ENCODE results near the gene CPT1C. TPM values are rescaled to one million over a fixed set of nuclear protein-coding genes. Genes with fewer than 3 reads are reported as not detected.
"Not testable (repeated sequence)": the region's sequence is repeated elsewhere in the genome, so short reads cannot be mapped to it uniquely, and the experiment has no call there.

The CPT1C gene
- total and polyA plus RNA-seq, 9 donors, result 5.4 to 16.0 (median 11.1) TPM

- not testable (repeated sequence) for DNase-seq; H3K36me3 ChIP-seq (ENCODE audit: control insufficient read depth, insufficient read depth, low read length); H3K4me1 ChIP-seq (ENCODE audit: control insufficient read depth, insufficient read depth, low read length); H3K27ac ChIP-seq (ENCODE audit: low read length); H3K4me3 ChIP-seq (ENCODE audit: low read length); H3K27me3 ChIP-seq (ENCODE audit: control insufficient read depth, insufficient read depth, low read length); H3K9me3 ChIP-seq (replicated peaks; ENCODE audit: control insufficient read depth, low read depth, low read length)
- 72% methylated on average over 21 of the region's 22 CpGs for WGBS (ENCODE audit: insufficient coverage)
These were observed 28.5 kb downstream of the CPT1C start for GRCh38 chr19:49719420-49719819.

GRCh38 chr19:49727217-49728030 is 36.5 kb downstream of the CPT1C start:
- WGBS (ENCODE audit: insufficient coverage), result 47% methylated on average over 18 of the region's 23 CpGs
- no peak overlapping the region for H3K4me3 ChIP-seq (ENCODE audit: low read length)

GRCh38 chr19:49730166-49730565 is 39.2 kb downstream of the CPT1C start:
- 84% methylated on average over 2 of the region's 5 CpGs for WGBS (ENCODE audit: insufficient coverage)
- no peaks in the 10 kb centered on the region for H3K36me3 ChIP-seq (ENCODE audit: control insufficient read depth, insufficient read depth, low read length)

More at GRCh38 chr19:49727217-49728030, 36.5 kb downstream of the CPT1C start:
- no peaks in the 10 kb centered on the region for H3K36me3 ChIP-seq (ENCODE audit: control insufficient read depth, insufficient read depth, low read length)
- H3K9me3 ChIP-seq (replicated peaks; ENCODE audit: control insufficient read depth, low read depth, low read length), result no peaks in the 10 kb centered on the region
- peak overlapping the region; percentile 77 for H3K27ac ChIP-seq (ENCODE audit: low read length)
- DNase-seq, result peak; percentile 64
- peaks cover 12% of the 10 kb centered on the region for H3K4me1 ChIP-seq (ENCODE audit: control insufficient read depth, insufficient read depth, low read length)
- no peaks in the 10 kb centered on the region for H3K27me3 ChIP-seq (ENCODE audit: control insufficient read depth, insufficient read depth, low read length)

GRCh38 chr19:49738268-49738667 is 47.4 kb downstream of the CPT1C start:
- Histone ChIP-seq H3K9me3 (replicated peaks; ENCODE audit: control insufficient read depth, low read depth, low read length) (no peaks in the 10 kb centered on the region), H3K27ac (ENCODE audit: low read length) (no peak overlapping the region), H3K4me1 (ENCODE audit: control insufficient read depth, insufficient read depth, low read length) (peaks cover 6% of the 10 kb centered on the region), H3K4me3 (ENCODE audit: low read length) (no peak overlapping the region), H3K36me3 (ENCODE audit: control insufficient read depth, insufficient read depth, low read length) (no peaks in the 10 kb centered on the region), H3K27me3 (ENCODE audit: control insufficient read depth, insufficient read depth, low read length) (no peaks in the 10 kb centered on the region)
- no peak for DNase-seq
- WGBS (ENCODE audit: insufficient coverage), result 75% methylated on average over 4 of the region's 4 CpGs

More at GRCh38 chr19:49730166-49730565, 39.2 kb downstream of the CPT1C start:
- DNase-seq, result no peak
- Histone ChIP-seq H3K4me3 (ENCODE audit: low read length) (no peak overlapping the region), H3K9me3 (replicated peaks; ENCODE audit: control insufficient read depth, low read depth, low read length) (no peaks in the 10 kb centered on the region), H3K27ac (ENCODE audit: low read length) (no peak overlapping the region), H3K27me3 (ENCODE audit: control insufficient read depth, insufficient read depth, low read length) (no peaks in the 10 kb centered on the region), H3K4me1 (ENCODE audit: control insufficient read depth, insufficient read depth, low read length) (peaks cover 12% of the 10 kb centered on the region)

GRCh38 chr19:49739098-49739497 is 48.2 kb downstream of the CPT1C start:
- Histone ChIP-seq H3K9me3 (replicated peaks; ENCODE audit: control insufficient read depth, low read depth, low read length) (no peaks in the 10 kb centered on the region), H3K4me1 (ENCODE audit: control insufficient read depth, insufficient read depth, low read length) (peaks cover 6% of the 10 kb centered on the region), H3K27me3 (ENCODE audit: control insufficient read depth, insufficient read depth, low read length) (no peaks in the 10 kb centered on the region), H3K36me3 (ENCODE audit: control insufficient read depth, insufficient read depth, low read length) (no peaks in the 10 kb centered on the region), H3K27ac (ENCODE audit: low read length) (no peak overlapping the region), H3K4me3 (ENCODE audit: low read length) (no peak overlapping the region)
- no CpG with 5 or more reads among the region's 1 CpG for WGBS (ENCODE audit: insufficient coverage)
- DNase-seq, result no peak

- Histone ChIP-seq H3K36me3 (ENCODE audit: control insufficient read depth, insufficient read depth, low read length) (no peaks in the 10 kb centered on the region), H3K27ac (ENCODE audit: low read length) (no peak overlapping the region), H3K27me3 (ENCODE audit: control insufficient read depth, insufficient read depth, low read length) (no peaks in the 10 kb centered on the region), H3K4me3 (ENCODE audit: low read length) (no peak overlapping the region), H3K9me3 (replicated peaks; ENCODE audit: control insufficient read depth, low read depth, low read length) (no peaks in the 10 kb centered on the region), H3K4me1 (ENCODE audit: control insufficient read depth, insufficient read depth, low read length) (peaks cover 6% of the 10 kb centered on the region)
- 84% methylated on average over 6 of the region's 10 CpGs for WGBS (ENCODE audit: insufficient coverage)
- DNase-seq, result no peak
These were observed 49.0 kb downstream of the CPT1C start for GRCh38 chr19:49739933-49740332.

GRCh38 chr19:49741210-49741844 is 50.4 kb downstream of the CPT1C start:
- no peak for DNase-seq
- peaks cover 10% of the 10 kb centered on the region for H3K4me1 ChIP-seq (ENCODE audit: control insufficient read depth, insufficient read depth, low read length)

GRCh38 chr19:49744946-49745381 is 54.0 kb downstream of the CPT1C start:
- WGBS (ENCODE audit: insufficient coverage), result 86% methylated on average over 15 of the region's 23 CpGs
- no peak for DNase-seq
- peaks cover 10% of the 10 kb centered on the region for H3K4me1 ChIP-seq (ENCODE audit: control insufficient read depth, insufficient read depth, low read length)
- no peaks in the 10 kb centered on the region for H3K36me3 ChIP-seq (ENCODE audit: control insufficient read depth, insufficient read depth, low read length)
- H3K9me3 ChIP-seq (replicated peaks; ENCODE audit: control insufficient read depth, low read depth, low read length), result no peaks in the 10 kb centered on the region
- H3K27me3 ChIP-seq (ENCODE audit: control insufficient read depth, insufficient read depth, low read length), result no peaks in the 10 kb centered on the region
- H3K4me3 ChIP-seq (ENCODE audit: low read length), result no peak overlapping the region
- H3K27ac ChIP-seq (ENCODE audit: low read length), result no peak overlapping the region

More at GRCh38 chr19:49741210-49741844, 50.4 kb downstream of the CPT1C start:
- 87% methylated on average over 8 of the region's 9 CpGs for WGBS (ENCODE audit: insufficient coverage)
- Histone ChIP-seq H3K9me3 (replicated peaks; ENCODE audit: control insufficient read depth, low read depth, low read length) (no peaks in the 10 kb centered on the region), H3K4me3 (ENCODE audit: low read length) (no peak overlapping the region), H3K27me3 (ENCODE audit: control insufficient read depth, insufficient read depth, low read length) (no peaks in the 10 kb centered on the region), H3K27ac (ENCODE audit: low read length) (peak overlapping the region; percentile 35), H3K36me3 (ENCODE audit: control insufficient read depth, insufficient read depth, low read length) (no peaks in the 10 kb centered on the region)

- no peaks in the 10 kb centered on the region for H3K36me3 ChIP-seq (ENCODE audit: control insufficient read depth, insufficient read depth, low read length)
- H3K27ac ChIP-seq (ENCODE audit: low read length), result no peak overlapping the region
- H3K4me1 ChIP-seq (ENCODE audit: control insufficient read depth, insufficient read depth, low read length), result peaks cover 10% of the 10 kb centered on the region
- H3K27me3 ChIP-seq (ENCODE audit: control insufficient read depth, insufficient read depth, low read length), result no peaks in the 10 kb centered on the region
- no peaks in the 10 kb centered on the region for H3K9me3 ChIP-seq (replicated peaks; ENCODE audit: control insufficient read depth, low read depth, low read length)
- no peak overlapping the region for H3K4me3 ChIP-seq (ENCODE audit: low read length)
- WGBS (ENCODE audit: insufficient coverage), result 37% methylated on average over 38 of the region's 52 CpGs
- DNase-seq, result peak; percentile 57
These were observed 55.5 kb downstream of the CPT1C start for GRCh38 chr19:49746206-49746958.
